ENCODE measurements around the gene CEPT1. TPM values are rescaled to one million over a fixed set of nuclear protein-coding genes. Genes with fewer than 3 reads are reported as not detected.

Gene CEPT1
- total RNA-seq, 1 experiment from 2014 or later: 34.2 TPM

DNA sequence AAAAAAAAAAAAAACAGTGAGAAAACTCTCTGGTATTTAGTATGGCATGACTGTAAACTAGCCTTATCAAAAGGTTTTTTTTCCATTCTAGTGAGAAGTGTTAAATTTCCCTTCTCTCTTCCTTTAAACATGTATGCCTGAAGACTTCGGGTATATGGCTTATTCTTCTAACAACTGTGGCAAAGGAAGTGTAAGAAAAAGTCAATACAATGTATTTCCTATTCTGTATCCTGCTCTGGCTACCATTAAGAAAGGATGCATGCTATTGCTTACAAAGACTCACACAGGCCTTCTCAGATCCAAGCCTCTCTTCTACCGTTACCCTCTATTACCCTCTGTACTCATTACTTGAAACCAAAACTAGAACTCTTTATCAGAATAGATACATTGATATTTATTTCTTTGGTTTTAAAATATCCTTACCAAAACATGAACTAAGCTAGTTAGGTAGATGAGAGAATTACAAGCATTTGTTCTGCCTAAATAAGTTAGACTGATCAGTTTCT lies 8.4 kb downstream of the CEPT1 start:
- H4K20me1 ChIP-seq (ENCODE audit: insufficient read depth): 0 out of 2 replicates have a peak, but pooled peaks cover 4% of the 10 kb centered on the region
- BruUV-seq (replicated peaks): no TSS peak
- no peak overlapping the region for H3K4me2 ChIP-seq (ENCODE audit: low read length)
- H3K9me3 ChIP-seq (ENCODE audit: control insufficient read depth in 1 of 2, insufficient read depth in 1 of 2, low read depth in 1 of 2, low read length in 2 of 2): no peaks in the 10 kb centered on the region
- no peak overlapping the region for H3K9ac ChIP-seq (ENCODE audit: low read length)
- no peaks in the 10 kb centered on the region for H3K4me1 ChIP-seq (ENCODE audit: control insufficient read depth in 1 of 2, insufficient read depth in 2 of 2, low read length in 2 of 2)
- intact Hi-C loops (cut with micrococcal nuclease): no loop called here
- DNase-seq (ENCODE audit: low read depth, low spot score) (no peak), ATAC-seq (no peak)
- H2AFZ ChIP-seq (ENCODE audit: low read depth, low read length, poor library complexity, severe bottlenecking): no peak overlapping the region
- no peaks in the 10 kb centered on the region for H3K27me3 ChIP-seq (ENCODE audit: insufficient read depth, low read length)
- no peak overlapping the region for H3K4me3 ChIP-seq (replicated peaks in 1 of 2; ENCODE audit: low read depth in 1 of 2, low read length in 2 of 2)
- ChIA-PET CTCF (no interaction called here), RAD21 (ENCODE audit: low non-redundant PET in 1 of 2, low total read pairs in 2 of 2, uncharacterized antibody in 2 of 2, unreplicated experiment in 2 of 2) (no interaction called here), POLR2A (no interaction called here)
- H3K9me2 ChIP-seq (ENCODE audit: insufficient read depth): no peaks in the 10 kb centered on the region
- no peak overlapping the region for H3K27ac ChIP-seq (ENCODE audit: low read depth, low read length)
- peaks cover 91% of the 10 kb centered on the region for H3K79me2 ChIP-seq (ENCODE audit: insufficient read depth, low read length)
- TF ChIP-seq CEBPB (IDR thresholded peaks at IDR 0.05; ENCODE audit: low read depth): no peak
- no peak for TF ChIP-seq ELF1 (IDR thresholded peaks at IDR 0.05; ENCODE audit: borderline replicate concordance, low read depth)
- TF ChIP-seq TCF7L2 (IDR thresholded peaks at IDR 0.05; ENCODE audit: borderline replicate concordance, extremely low read depth, insufficient read depth, insufficient read length): no peak
- TF ChIP-seq SIN3A (IDR thresholded peaks at IDR 0.05; ENCODE audit: low read depth): no peak
- TF ChIP-seq CTCF (IDR thresholded peaks at IDR 0.05 in 2 of 3, conservative IDR thresholded peaks at IDR 0.05 in 1 of 3; ENCODE audit: borderline replicate concordance in 1 of 3, insufficient read depth in 1 of 3, low read depth in 2 of 3, low read length in 2 of 3): no peak
- no peak for TF ChIP-seq ZBTB33 (IDR thresholded peaks at IDR 0.05; ENCODE audit: extremely low read depth, insufficient replicate concordance, low read length)
- TF ChIP-seq, protein P1, sequence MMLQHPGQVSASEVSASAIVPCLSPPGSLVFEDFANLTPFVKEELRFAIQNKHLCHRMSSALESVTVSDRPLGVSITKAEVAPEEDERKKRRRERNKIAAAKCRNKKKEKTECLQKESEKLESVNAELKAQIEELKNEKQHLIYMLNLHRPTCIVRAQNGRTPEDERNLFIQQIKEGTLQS (IDR thresholded peaks at IDR 0.05): no peak
- TF ChIP-seq POLR2A (IDR thresholded peaks at IDR 0.05; ENCODE audit: borderline replicate concordance, extremely low read depth, insufficient read depth, insufficient read length): no peak
- TF ChIP-seq YY1 (IDR thresholded peaks at IDR 0.05; ENCODE audit: extremely low read depth, insufficient replicate concordance, low read depth, low read length): no peak
- TF ChIP-seq SRF (IDR thresholded peaks at IDR 0.05; ENCODE audit: low read depth): no peak
- TF ChIP-seq SP1 (IDR thresholded peaks at IDR 0.05; ENCODE audit: low read depth): no peak
- TF ChIP-seq CBX3 (IDR thresholded peaks at IDR 0.05; ENCODE audit: low read depth): no peak
- H3K36me3 ChIP-seq (ENCODE audit: control insufficient read depth in 1 of 2, insufficient read depth in 2 of 2, low read length in 2 of 2): peaks cover 15 to 30% of the 10 kb centered on the region in 2 experiments; a peak in 3 of 4 replicates
